HFF-Myc (cell line): ENCODE measurements around the gene FBXW7.

ENCODE experiments used
- DNase-seq: peaks from one replicate; pipeline ENCODE4 v3.0.0-alpha.2; 2011; ENCODE audit warnings: low read depth; ENCODE audit errors: extremely low read depth
- H3K4me3 ChIP-seq: replicated peaks from 2 replicates; pipeline ENCODE4 v1.5.1; 2011; ENCODE audit warnings: low read depth, mild to moderate bottlenecking, control low read depth, low read length
- CTCF ChIP-seq: IDR thresholded peaks from 2 replicates; pipeline ENCODE4 v1.5.1; 2012; ENCODE audit warnings: mild to moderate bottlenecking, low read depth, low read length, control low read depth; ENCODE audit errors: missing control alignments

FBXW7 gene

DNA sequence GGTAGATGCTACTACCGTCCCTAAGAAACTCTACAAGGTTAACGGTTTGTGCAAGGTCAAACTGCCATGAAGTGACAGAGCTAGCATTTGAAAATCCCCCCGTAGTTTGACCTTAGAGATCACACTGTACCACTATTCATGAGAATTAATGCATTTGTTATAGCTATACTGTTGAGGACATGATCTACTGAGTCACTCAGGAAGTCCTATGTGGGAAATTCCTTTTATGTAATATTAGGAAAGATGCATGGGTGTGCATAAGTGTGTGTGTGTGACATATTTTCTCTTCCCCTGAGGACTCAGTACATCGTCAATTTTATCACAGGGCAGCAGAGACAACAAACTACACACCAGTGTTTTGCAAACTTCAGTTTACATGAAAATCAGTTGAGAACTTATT, 141.1 kb downstream of the FBXW7 start:
- DNase-seq: no peak
- no peak overlapping the region for H3K4me3 ChIP-seq
- no peak for TF ChIP-seq CTCF

- no peak for TF ChIP-seq CTCF
- DNase-seq: no peak
- H3K4me3 ChIP-seq: no peak overlapping the region
These were observed 143.8 kb downstream of the FBXW7 start for GRCh38 chr4:152392079-152392478.

DNA sequence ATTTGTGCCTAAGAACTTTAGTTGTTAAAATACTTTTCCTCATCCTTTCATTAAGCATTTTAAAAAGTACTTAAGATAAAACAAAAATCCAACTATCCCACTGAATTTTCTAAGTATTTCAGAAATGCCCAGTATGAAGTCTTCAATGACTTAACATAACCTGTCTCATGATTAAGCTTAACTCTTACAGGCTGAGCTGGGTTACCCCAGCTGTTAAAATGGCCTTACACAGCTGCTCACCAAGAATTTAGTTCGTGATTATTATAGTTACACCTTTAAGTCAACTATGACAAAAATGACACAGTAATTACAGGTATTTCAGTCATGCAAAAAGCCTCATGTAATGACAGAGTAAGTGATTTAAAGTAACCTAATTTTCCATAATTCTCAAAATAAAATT, 145.7 kb downstream of the FBXW7 start:
- TF ChIP-seq CTCF: no peak
- no peak for DNase-seq
- H3K4me3 ChIP-seq: no peak overlapping the region

GRCh38 chr4:152389359-152389758, 146.5 kb downstream of the FBXW7 start:
- no peak for TF ChIP-seq CTCF

DNA sequence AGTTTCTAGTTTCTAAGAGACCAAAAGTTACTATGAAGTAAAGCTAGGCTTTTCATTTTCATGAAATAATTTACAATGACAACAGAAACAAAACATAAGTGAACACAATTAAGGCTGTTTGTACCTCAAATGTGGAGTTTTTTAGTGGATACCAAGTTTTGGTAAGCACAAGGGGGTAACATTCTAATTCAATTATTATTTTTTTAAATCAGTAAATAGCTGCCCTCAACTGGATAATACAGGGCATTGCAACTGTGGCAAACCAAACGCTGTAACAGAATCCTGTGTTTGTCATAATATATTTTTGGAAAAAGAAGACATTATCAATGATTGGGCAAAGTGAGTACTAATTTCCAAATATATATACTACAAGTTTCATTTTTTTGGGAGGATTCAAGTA, 150.3 kb downstream of the FBXW7 start:
- DNase-seq: no peak
- peak; percentile 42 for TF ChIP-seq CTCF
- no peak overlapping the region for H3K4me3 ChIP-seq

More at GRCh38 chr4:152389359-152389758, 146.5 kb downstream of the FBXW7 start:
- no peak for DNase-seq
- no peak overlapping the region for H3K4me3 ChIP-seq

- no peak for DNase-seq
- H3K4me3 ChIP-seq: no peak overlapping the region
- TF ChIP-seq CTCF: no peak
These were observed 153.7 kb downstream of the FBXW7 start for GRCh38 chr4:152382057-152382785.

GRCh38 chr4:152380919-152381318, 155.0 kb downstream of the FBXW7 start:
- no peak for TF ChIP-seq CTCF
- no peak for DNase-seq
- H3K4me3 ChIP-seq: no peak overlapping the region
